GM21360 (cell line): ENCODE data around the gene LDLRAD4.

ENCODE experiments used
- ATAC-seq: cut with Tn5 transposase; IDR thresholded peaks from one replicate; pipeline ENCODE4 v1.9.1; 2021; ENCODE audit warnings: mild to moderate bottlenecking, moderate library complexity; ENCODE audit not compliant: unreplicated experiment

LDLRAD4 gene

GRCh38 chr18:13522861-13523660, 304.5 kb downstream of the LDLRAD4 start:
- ATAC-seq = no peak

GRCh38 chr18:13524054-13524453, 305.5 kb downstream of the LDLRAD4 start:
- no peak for ATAC-seq

- ATAC-seq = no peak
These were observed 306.3 kb downstream of the LDLRAD4 start for GRCh38 chr18:13524811-13525210.

GRCh38 chr18:13525381-13526029, 306.9 kb downstream of the LDLRAD4 start:
- ATAC-seq = no peak

- no peak for ATAC-seq
These were observed 308.0 kb downstream of the LDLRAD4 start for GRCh38 chr18:13526519-13526918.

- ATAC-seq = no peak
These were observed 308.7 kb downstream of the LDLRAD4 start for GRCh38 chr18:13527256-13527655.

GRCh38 chr18:13527730-13528129, 309.2 kb downstream of the LDLRAD4 start:
- no peak for ATAC-seq

GRCh38 chr18:13528739-13529392, 310.3 kb downstream of the LDLRAD4 start:
- ATAC-seq = no peak

- ATAC-seq = no peak
These were observed 311.7 kb downstream of the LDLRAD4 start for GRCh38 chr18:13530033-13530878.

GRCh38 chr18:13530879-13531387, 312.4 kb downstream of the LDLRAD4 start:
- no peak for ATAC-seq

- no peak for ATAC-seq
These were observed 313.2 kb downstream of the LDLRAD4 start for GRCh38 chr18:13531681-13532325.

GRCh38 chr18:13532406-13533075, 314.0 kb downstream of the LDLRAD4 start:
- no peak for ATAC-seq

GRCh38 chr18:13534631-13535030, 316.1 kb downstream of the LDLRAD4 start:
- ATAC-seq = no peak

- ATAC-seq = no peak
These were observed 318.0 kb downstream of the LDLRAD4 start for GRCh38 chr18:13536578-13536977.

- no peak for ATAC-seq
These were observed 318.6 kb downstream of the LDLRAD4 start for GRCh38 chr18:13537022-13537780.

- no peak for ATAC-seq
These were observed 320.1 kb downstream of the LDLRAD4 start for GRCh38 chr18:13538630-13539029.

- no peak for ATAC-seq
These were observed 320.5 kb downstream of the LDLRAD4 start for GRCh38 chr18:13539050-13539449.

- ATAC-seq = no peak
These were observed 321.4 kb downstream of the LDLRAD4 start for GRCh38 chr18:13539843-13540476.
